Measurements from ENCODE around the gene NAIF1.
A peak's percentile ranks its signal among the peaks of the same experiment; 100 is the strongest.

NAIF1 gene

GRCh38 chr9:128102196-128102595, 35.1 kb upstream of the NAIF1 start:
- no peak for DNase-seq (ENCODE audit: low read depth)

GRCh38 chr9:128101690-128102089, 34.6 kb upstream of the NAIF1 start:
- no peak for DNase-seq (ENCODE audit: low read depth)

- DNase-seq (ENCODE audit: low read depth): no peak
Observed at GRCh38 chr9:128101231-128101661, 34.1 kb upstream of the NAIF1 start.

- no peak for DNase-seq (ENCODE audit: low read depth)
Observed at GRCh38 chr9:128100581-128100980, 33.5 kb upstream of the NAIF1 start.

GRCh38 chr9:128099932-128100491, 32.9 kb upstream of the NAIF1 start:
- no peak for DNase-seq (ENCODE audit: low read depth)

GRCh38 chr9:128099231-128099931, 32.3 kb upstream of the NAIF1 start:
- no peak for DNase-seq (ENCODE audit: low read depth)

- peak; percentile 33 for DNase-seq (ENCODE audit: low read depth)
Observed at GRCh38 chr9:128098297-128099230, 31.4 kb upstream of the NAIF1 start.

- DNase-seq (ENCODE audit: low read depth): no peak
Observed at GRCh38 chr9:128097543-128098296, 30.6 kb upstream of the NAIF1 start.

GRCh38 chr9:128096616-128097536, 29.8 kb upstream of the NAIF1 start:
- no peak for DNase-seq (ENCODE audit: low read depth)

GRCh38 chr9:128094950-128095544, 27.9 kb upstream of the NAIF1 start:
- DNase-seq (ENCODE audit: low read depth): no peak

GRCh38 chr9:128094166-128094949, 27.2 kb upstream of the NAIF1 start:
- DNase-seq (ENCODE audit: low read depth): peak; percentile 67

GRCh38 chr9:128093011-128093410, 25.9 kb upstream of the NAIF1 start:
- DNase-seq (ENCODE audit: low read depth): no peak

GRCh38 chr9:128092199-128092977, 25.3 kb upstream of the NAIF1 start:
- no peak for DNase-seq (ENCODE audit: low read depth)

- no peak for DNase-seq (ENCODE audit: low read depth)
Observed at GRCh38 chr9:128091571-128091970, 24.5 kb upstream of the NAIF1 start.

GRCh38 chr9:128091144-128091543, 24.0 kb upstream of the NAIF1 start:
- DNase-seq (ENCODE audit: low read depth): no peak

GRCh38 chr9:128089299-128089698, 22.2 kb upstream of the NAIF1 start:
- no peak for DNase-seq (ENCODE audit: low read depth)

- no peak for DNase-seq (ENCODE audit: low read depth)
Observed at GRCh38 chr9:128088253-128088945, 21.3 kb upstream of the NAIF1 start.

- DNase-seq (ENCODE audit: low read depth): no peak
Observed at GRCh38 chr9:128087262-128087661, 20.1 kb upstream of the NAIF1 start.
